GM19372 (cell line): ENCODE results near the gene CMSS1.

ENCODE experiments used
- ATAC-seq: cut with Tn5 transposase; IDR thresholded peaks from one replicate; pipeline ENCODE4 v1.9.1; 2021; ENCODE audit warnings: mild to moderate bottlenecking, low read depth, moderate library complexity; ENCODE audit not compliant: unreplicated experiment

CMSS1 gene

DNA sequence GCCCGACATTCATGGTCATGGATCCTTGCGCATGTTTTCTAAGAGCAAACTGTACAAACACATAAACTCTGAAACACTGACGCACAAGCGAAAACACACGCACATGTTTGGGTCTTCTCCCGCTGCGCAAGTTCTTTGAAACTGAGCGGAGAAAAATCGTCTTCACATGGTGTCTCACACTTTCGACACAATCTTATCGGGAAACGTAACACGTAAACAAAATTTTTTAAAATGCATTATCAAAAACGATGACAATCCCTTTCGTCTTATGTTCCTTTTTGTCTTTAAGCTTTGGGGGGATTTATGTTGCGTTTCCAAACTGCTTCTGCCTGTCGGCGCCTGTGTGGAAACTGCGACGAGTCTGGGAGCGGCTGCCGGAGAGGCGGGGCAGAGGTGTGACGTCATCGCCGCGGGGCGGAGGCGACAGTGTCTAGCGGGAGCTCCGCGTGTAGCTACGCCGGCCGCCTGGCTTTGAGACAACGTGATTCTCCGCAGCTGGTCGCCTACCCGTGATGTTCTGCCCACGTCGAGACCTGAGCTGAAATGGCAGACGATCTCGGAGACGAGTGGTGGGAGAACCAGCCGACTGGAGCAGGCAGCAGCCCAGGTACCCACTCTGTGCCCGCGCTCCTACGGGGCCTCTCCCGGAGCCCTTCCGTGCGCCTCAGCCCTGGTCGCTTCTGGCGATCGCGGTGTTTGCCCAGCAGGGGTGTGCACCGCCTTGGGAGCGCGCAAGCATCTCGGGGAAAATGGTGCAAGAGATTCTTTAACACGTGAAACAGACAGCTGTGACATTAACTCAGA is at the start of gene CMSS1:
CMSS1 (plus strand) TSS at position 426 of the 804 bp plus-strand sequence.
- peak; percentile 95 for ATAC-seq

GRCh38 chr3:99768126-99768525 is 49.5 kb upstream of the CMSS1 start:
- no peak for ATAC-seq

DNA sequence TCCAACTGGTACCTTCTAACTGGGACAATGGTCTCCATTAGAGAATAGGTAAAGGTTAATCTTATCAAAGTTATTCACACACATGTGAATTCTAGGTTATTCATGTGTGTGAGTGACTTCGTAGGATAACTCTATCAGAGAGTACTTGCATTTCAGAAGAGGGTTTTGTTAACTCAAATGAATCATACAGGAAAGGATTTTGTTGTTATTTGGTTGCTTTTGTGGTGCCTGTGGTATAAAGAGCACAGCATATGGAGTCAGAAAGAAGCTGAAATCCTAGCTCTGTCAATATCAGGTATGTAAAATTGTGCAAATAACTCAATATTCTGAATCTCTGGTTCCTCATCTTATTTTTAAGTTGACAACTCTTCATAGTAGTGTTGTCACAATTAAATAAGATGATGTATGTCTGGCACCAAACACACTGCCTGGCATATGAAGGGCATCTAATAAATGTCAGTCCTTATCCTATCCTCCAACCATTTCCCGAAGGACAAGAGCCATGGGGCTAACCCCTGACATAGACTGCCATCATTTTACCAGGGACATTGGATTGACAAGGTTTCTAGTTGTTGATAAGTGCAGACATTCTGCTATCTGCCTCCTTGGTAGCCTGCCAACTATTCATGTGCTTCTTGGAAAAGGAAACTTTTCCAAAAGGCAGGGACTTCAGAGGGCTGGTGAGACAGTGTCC is 48.7 kb upstream of the CMSS1 start:
- no peak for ATAC-seq

DNA sequence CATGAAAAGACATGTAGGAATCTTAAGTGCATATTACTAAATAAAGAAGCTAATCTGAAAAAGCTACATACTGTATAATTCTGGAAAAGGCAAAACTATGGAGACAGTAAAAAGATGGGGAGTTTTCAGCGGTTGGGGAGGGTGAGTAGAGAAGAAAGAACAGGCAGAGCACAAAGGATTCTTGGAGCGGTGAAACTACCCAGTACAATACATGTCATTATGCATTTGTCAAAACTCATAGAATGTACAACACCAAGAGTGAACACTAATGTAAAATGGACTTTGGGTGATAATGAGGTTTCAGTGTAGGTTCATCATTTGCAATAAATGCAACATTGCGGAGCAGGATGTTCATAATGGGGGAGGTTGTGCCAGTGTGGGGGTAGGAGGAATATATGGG is 45.5 kb upstream of the CMSS1 start:
- no peak for ATAC-seq

- ATAC-seq = no peak
Measured at GRCh38 chr3:99772671-99773070, 45.0 kb upstream of the CMSS1 start.

- peak; percentile 69 for ATAC-seq
Measured at GRCh38 chr3:99774467-99774866, 43.2 kb upstream of the CMSS1 start.

DNA sequence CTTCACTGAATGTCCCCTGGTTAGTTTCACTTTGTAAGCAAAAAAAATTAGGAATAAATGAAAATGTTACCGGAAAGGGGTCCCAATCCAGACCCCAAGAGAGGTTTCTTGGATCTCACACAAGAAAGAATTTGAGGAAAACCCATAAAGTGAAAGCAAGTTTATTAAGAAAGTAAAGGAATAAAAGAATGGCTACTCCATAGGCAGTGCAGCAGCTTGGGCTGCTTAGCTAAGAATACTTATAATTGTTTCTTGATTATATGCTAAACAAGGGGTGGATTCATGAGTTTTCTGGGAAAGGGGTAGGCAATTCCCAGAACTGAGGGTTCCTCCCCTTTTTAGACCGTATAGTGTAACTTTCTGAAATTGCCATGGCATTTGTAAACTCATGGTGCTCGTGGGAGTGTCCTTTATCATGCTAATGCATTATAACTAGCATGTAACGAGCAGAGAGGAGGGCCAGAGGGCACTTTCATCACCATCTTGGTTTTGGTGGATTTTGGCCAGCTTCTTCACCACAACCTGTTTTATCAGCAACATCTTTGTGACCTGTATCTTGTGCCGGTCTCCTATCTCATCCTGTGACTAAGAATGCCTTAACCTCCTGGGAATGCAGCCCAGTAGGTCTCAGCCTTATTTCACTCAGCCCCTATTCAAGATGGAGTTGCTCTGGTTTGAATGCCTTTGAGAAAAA is 41.0 kb upstream of the CMSS1 start:
- no peak for ATAC-seq

DNA sequence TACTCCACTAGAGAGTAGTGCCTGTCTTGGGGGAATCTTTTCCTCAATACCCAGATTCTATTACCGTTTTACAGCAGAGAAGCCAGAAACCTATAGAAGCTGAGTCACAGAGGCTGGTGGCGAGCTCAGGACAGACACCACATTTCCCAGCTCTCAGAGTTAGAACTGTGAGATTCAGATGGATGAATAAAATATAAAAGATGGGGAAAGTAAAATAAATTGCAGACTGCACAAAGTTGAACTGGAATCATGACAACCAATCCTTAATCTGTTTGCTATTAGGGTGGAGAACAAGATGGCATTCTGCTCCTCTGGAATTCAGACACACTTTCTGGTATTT is 40.5 kb upstream of the CMSS1 start:
- ATAC-seq = no peak

GRCh38 chr3:99777708-99778107 is 40.0 kb upstream of the CMSS1 start:
- ATAC-seq = no peak

GRCh38 chr3:99780749-99781148 is 36.9 kb upstream of the CMSS1 start:
- ATAC-seq = no peak

DNA sequence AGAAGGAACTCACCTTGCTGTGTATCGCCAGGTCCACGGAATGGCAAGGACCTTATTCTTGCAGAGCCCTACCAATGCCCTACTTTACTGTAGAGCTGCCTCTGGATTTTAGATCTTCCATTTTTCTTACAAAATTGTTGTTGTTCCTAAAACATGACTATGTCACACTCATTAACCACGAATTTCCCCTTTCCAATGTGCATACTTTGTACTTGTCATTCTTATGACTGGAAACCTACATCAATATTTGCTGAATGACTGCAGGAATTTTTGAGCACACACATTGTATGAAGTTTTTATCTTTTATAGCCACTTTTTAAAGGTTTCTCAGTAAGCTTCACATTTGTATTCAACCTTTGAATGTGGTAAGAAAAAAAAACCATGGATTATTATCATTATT is 35.9 kb upstream of the CMSS1 start:
- ATAC-seq = no peak

GRCh38 chr3:99783011-99783573 is 34.6 kb upstream of the CMSS1 start:
- ATAC-seq = no peak

- peak; percentile 97 for ATAC-seq
Measured at GRCh38 chr3:99789011-99789721, 28.5 kb upstream of the CMSS1 start.

GRCh38 chr3:99794485-99794884 is 23.2 kb upstream of the CMSS1 start:
- no peak for ATAC-seq

DNA sequence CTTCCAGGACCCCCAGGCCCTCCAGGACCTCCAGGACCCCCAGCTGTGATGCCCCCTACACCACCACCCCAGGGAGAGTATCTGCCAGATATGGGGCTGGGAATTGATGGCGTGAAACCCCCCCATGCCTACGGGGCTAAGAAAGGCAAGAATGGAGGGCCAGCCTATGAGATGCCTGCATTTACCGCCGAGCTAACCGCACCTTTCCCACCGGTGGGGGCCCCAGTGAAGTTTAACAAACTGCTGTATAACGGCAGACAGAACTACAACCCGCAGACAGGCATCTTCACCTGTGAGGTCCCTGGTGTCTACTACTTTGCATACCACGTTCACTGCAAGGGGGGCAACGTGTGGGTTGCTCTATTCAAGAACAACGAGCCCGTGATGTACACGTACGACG is 22.1 kb upstream of the CMSS1 start:
- ATAC-seq = no peak

- no peak for ATAC-seq
Measured at GRCh38 chr3:99799422-99799821, 18.2 kb upstream of the CMSS1 start.

GRCh38 chr3:99803297-99803696 is 14.4 kb upstream of the CMSS1 start:
- ATAC-seq = no peak

DNA sequence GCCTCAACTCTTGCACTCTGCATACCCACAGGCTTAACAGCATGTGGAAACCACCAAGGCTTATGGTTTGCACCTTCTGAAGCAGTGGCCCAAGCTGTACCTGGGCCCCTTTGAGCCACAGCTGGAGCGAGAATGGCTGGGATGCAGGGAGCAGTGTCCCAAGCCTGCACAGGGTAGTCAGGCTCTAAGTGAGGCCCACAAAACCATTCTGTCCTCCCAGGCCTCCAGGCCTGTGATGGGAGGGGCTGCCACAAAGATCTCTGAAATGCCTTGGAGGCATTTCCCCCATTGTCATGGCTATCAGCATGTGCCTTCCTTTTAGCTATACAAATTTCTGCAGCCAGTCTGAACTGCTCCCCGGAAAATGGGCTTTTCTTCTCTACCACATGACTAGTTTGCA is 12.5 kb upstream of the CMSS1 start:
- ATAC-seq = no peak

DNA sequence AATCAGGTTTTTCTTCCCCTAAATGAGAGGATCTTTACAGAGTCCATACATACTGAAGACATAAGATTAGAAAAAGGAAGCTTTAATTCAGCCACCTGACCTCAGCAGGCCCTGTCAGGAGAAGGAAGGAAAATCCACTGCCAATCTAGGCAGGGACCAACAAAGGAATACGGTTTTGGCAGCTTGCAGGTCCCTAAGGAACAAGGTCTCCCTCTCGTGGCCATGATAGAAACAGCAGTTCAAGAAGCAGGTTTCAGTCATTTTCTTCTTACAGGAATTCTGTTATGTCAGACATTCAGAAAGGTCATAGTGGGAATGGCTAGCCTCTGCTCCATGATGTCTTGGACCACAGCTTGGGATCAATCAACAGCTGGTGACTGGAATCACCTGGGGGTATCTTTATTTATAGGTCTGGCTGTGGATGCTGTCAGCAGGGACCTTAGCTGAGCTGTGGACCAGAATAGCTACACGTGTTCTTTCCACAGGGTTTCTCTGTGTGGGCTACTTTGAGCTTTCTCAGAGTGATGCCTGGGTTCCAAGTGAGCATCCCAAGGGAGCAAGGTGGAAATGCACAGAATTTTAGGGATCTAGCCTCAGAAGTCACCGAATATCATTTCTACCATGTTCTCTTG is 9.4 kb upstream of the CMSS1 start:
- ATAC-seq = no peak

- ATAC-seq = no peak
Measured at GRCh38 chr3:99809565-99809964, 8.1 kb upstream of the CMSS1 start.
